HG03457 (cell line): ENCODE results near the gene IGFL1.
"Not testable (repeated sequence)": the region's sequence is repeated elsewhere in the genome, so short reads cannot be mapped to it uniquely, and the experiment has no call there.

Source experiments
- ATAC-seq: cut with Tn5 transposase; IDR thresholded peaks from one replicate; pipeline ENCODE4 v1.9.1; 2021; ENCODE audit warnings: moderate number of reproducible peaks; ENCODE audit not compliant: unreplicated experiment

IGFL1 gene

GRCh38 chr19:46201454-46202310, 27.9 kb upstream of the IGFL1 start:
- ATAC-seq: no peak

GRCh38 chr19:46202426-46202825, 27.1 kb upstream of the IGFL1 start:
- ATAC-seq: no peak

GRCh38 chr19:46202872-46203860, 26.4 kb upstream of the IGFL1 start:
- no peak for ATAC-seq

- ATAC-seq: no peak
Measured at GRCh38 chr19:46204008-46204407, 25.5 kb upstream of the IGFL1 start.

- no peak for ATAC-seq
Measured at GRCh38 chr19:46205183-46205984, 24.2 kb upstream of the IGFL1 start.

- no peak for ATAC-seq
Measured at GRCh38 chr19:46206176-46206575, 23.4 kb upstream of the IGFL1 start.

GRCh38 chr19:46206682-46207081, 22.9 kb upstream of the IGFL1 start:
- no peak for ATAC-seq

- not testable (repeated sequence) for ATAC-seq
Measured at GRCh38 chr19:46207858-46208257, 21.7 kb upstream of the IGFL1 start.

GRCh38 chr19:46209051-46209450, 20.5 kb upstream of the IGFL1 start:
- no peak for ATAC-seq

- ATAC-seq: no peak
Measured at GRCh38 chr19:46209472-46209871, 20.1 kb upstream of the IGFL1 start.

- ATAC-seq: no peak
Measured at GRCh38 chr19:46210669-46211068, 18.9 kb upstream of the IGFL1 start.

GRCh38 chr19:46211201-46211881, 18.2 kb upstream of the IGFL1 start:
- no peak for ATAC-seq

GRCh38 chr19:46212592-46212991, 16.9 kb upstream of the IGFL1 start:
- ATAC-seq: not testable (repeated sequence)

- ATAC-seq: no peak
Measured at GRCh38 chr19:46213156-46213555, 16.4 kb upstream of the IGFL1 start.

GRCh38 chr19:46213806-46214205, 15.7 kb upstream of the IGFL1 start:
- ATAC-seq: no peak

- ATAC-seq: no peak
Measured at GRCh38 chr19:46216612-46217011, 12.9 kb upstream of the IGFL1 start.

GRCh38 chr19:46217476-46217875, 12.1 kb upstream of the IGFL1 start:
- no peak for ATAC-seq

- no peak for ATAC-seq
Measured at GRCh38 chr19:46218160-46218559, 11.4 kb upstream of the IGFL1 start.

- no peak for ATAC-seq
Measured at GRCh38 chr19:46220038-46220615, 9.4 kb upstream of the IGFL1 start.

- ATAC-seq: no peak
Measured at GRCh38 chr19:46221152-46221551, 8.4 kb upstream of the IGFL1 start.
